Endothelial cell of umbilical vein (primary cell): Measurements from ENCODE around the gene DNAH11. TPM values are rescaled to one million over a fixed set of nuclear protein-coding genes. Genes with fewer than 3 reads are reported as not detected.

Experiments used
- BruUV-seq: library from RNA; stranded (reverse); fragments of 400-500 nt; replicated peaks from 2 replicates; lab custom pipeline; 2021; lab: Mats Ljungman, UMichigan
- CTCF ChIA-PET: fragments of 300-600, 350-600 bp; sonication (Branson Sonifier 250); formaldehyde crosslinking; loops from one replicate; lab custom pipeline; 2021; ENCODE audit warnings: antibody characterized with exemption, inconsistent platforms; lab: Charles Lee
- POLR2A ChIA-PET: fragments of 300-600, 350-600 bp; sonication (Branson Sonifier 250); formaldehyde crosslinking; loops from one replicate; lab custom pipeline; 2021; ENCODE audit warnings: antibody characterized with exemption, inconsistent platforms; lab: Charles Lee
- DNase-seq: peaks from one replicate; pipeline ENCODE4 v3.0.0-alpha.2; 2011; ENCODE audit warnings: low read depth, low spot score
- FAIRE-seq: peaks from 2 replicates; lab custom pipeline; 2011; peaks lifted over from hg19 to GRCh38; lab: Jason Lieb, UNC
- H2AFZ ChIP-seq: 2 replicates; pipeline ENCODE4 v1.6.0; 2012; ENCODE audit warnings: low read depth, low read length, control low read depth, inconsistent platforms
- H3K27ac ChIP-seq: 2 replicates; pipeline ENCODE4 v1.5.1; 2011; ENCODE audit warnings: low read depth, mild to moderate bottlenecking, control low read depth, low read length, moderate library complexity; ENCODE audit not compliant: insufficient read depth
- H3K27me3 ChIP-seq, 2 experiments: 2 replicates each; pipeline versions ENCODE4 v1.6.0 to v1.6.1; 2011; ENCODE audit warnings: low read length in 2 of 2, mixed read lengths in 1 of 2; ENCODE audit not compliant: control insufficient read depth in 2 of 2, insufficient read depth in 2 of 2
- H3K36me3 ChIP-seq, 2 experiments: 2 replicates in 1 of 2; 3 replicates in 1 of 2; pipeline ENCODE4 v1.5.1; 2011; ENCODE audit warnings: low read length in 2 of 2, mild to moderate bottlenecking in 1 of 2, moderate library complexity in 1 of 2; ENCODE audit not compliant: control insufficient read depth in 2 of 2, insufficient read depth in 2 of 2; ENCODE audit errors: extremely low read depth in 1 of 2
- H3K4me1 ChIP-seq: 3 replicates; pipeline ENCODE4 v1.5.1; 2011; ENCODE audit warnings: mild to moderate bottlenecking, low read length; ENCODE audit not compliant: control insufficient read depth, insufficient read depth; ENCODE audit errors: extremely low read depth
- H3K4me2 ChIP-seq: 2 replicates; pipeline ENCODE4 v1.6.1; 2011; ENCODE audit warnings: low read length, control low read depth, mixed read lengths; ENCODE audit not compliant: insufficient read depth
- H3K4me3 ChIP-seq, 3 experiments: fragments of 200-600 bp in 1 of 3; sonication (generic), shearing (Covaris generic) in 1 of 3; replicated peaks in 1 of 3; 2 replicates each; pipeline ENCODE4 v1.5.1; 2011 to 2016; ENCODE audit warnings: control low read depth in 3 of 3, low read length in 3 of 3, mild to moderate bottlenecking in 2 of 3, inconsistent platforms in 1 of 3, low read depth in 1 of 3, moderate library complexity in 1 of 3; ENCODE audit not compliant: insufficient read depth in 1 of 3
- H3K79me2 ChIP-seq: 2 replicates; pipeline ENCODE4 v1.6.0; 2012; ENCODE audit warnings: low read length, inconsistent platforms; ENCODE audit not compliant: control insufficient read depth, insufficient read depth
- H3K9ac ChIP-seq: replicated peaks from 2 replicates; pipeline ENCODE3; 2011; ENCODE audit warnings: low read length, control low read depth; ENCODE audit not compliant: insufficient read depth; ENCODE audit errors: extremely low read depth
- H3K9me1 ChIP-seq: replicated peaks from 3 replicates; pipeline ENCODE4 v1.6.0; 2011; ENCODE audit warnings: mild to moderate bottlenecking, low read length; ENCODE audit not compliant: control insufficient read depth, insufficient read depth; ENCODE audit errors: extremely low read depth
- H3K9me3 ChIP-seq: replicated peaks from 2 replicates; pipeline ENCODE4 v1.5.1; 2012; ENCODE audit warnings: low read length, inconsistent platforms; ENCODE audit not compliant: control insufficient read depth, insufficient read depth
- H4K20me1 ChIP-seq: replicated peaks from 2 replicates; pipeline ENCODE3; 2011; ENCODE audit warnings: mild to moderate bottlenecking, low read length; ENCODE audit not compliant: control insufficient read depth, insufficient read depth; ENCODE audit errors: extremely low read depth
- CTCF ChIP-seq, 2 donors: IDR thresholded peaks; 1 replicate in 1 of 2; 2 replicates in 1 of 2; pipeline ENCODE4 v1.5.1; 2011; ENCODE audit warnings: low read length in 2 of 2, mild to moderate bottlenecking in 2 of 2, moderate library complexity in 2 of 2, control low read depth in 1 of 2, inconsistent platforms in 1 of 2, low read depth in 1 of 2; ENCODE audit not compliant: insufficient read depth in 1 of 2; ENCODE audit errors: extremely low read depth in 1 of 2
- FOS ChIP-seq: IDR thresholded peaks from 2 replicates; pipeline ENCODE4 v1.6.1; 2011; ENCODE audit warnings: mild to moderate bottlenecking, low read length, moderate library complexity, borderline replicate concordance; ENCODE audit not compliant: insufficient read depth
- GATA2 ChIP-seq: IDR thresholded peaks from 2 replicates; pipeline ENCODE4 v1.7.0; 2011; ENCODE audit warnings: low read depth, mild to moderate bottlenecking, moderate library complexity, mixed read lengths, low read length; ENCODE audit not compliant: insufficient read length, insufficient read depth
- MAX ChIP-seq: IDR thresholded peaks from 2 replicates; pipeline ENCODE4 v1.6.1; 2011; ENCODE audit not compliant: insufficient read depth, insufficient read length
- MYC ChIP-seq: IDR thresholded peaks from one replicate; pipeline ENCODE4 v1.6.1; 2011; ENCODE audit warnings: mild to moderate bottlenecking, low read depth, low read length
- POLR2A ChIP-seq: IDR thresholded peaks from 2 replicates; pipeline ENCODE4 v1.6.1; 2012; ENCODE audit warnings: low read depth, mild to moderate bottlenecking, control low read depth, low read length
- POLR2AphosphoS5 ChIP-seq: IDR thresholded peaks from 2 replicates; pipeline ENCODE4 v1.6.1; 2012; ENCODE audit warnings: low read depth, mild to moderate bottlenecking, control low read depth, low read length, moderate library complexity; ENCODE audit not compliant: insufficient read depth
- dilution Hi-C: fragments of 300-500 bp; cut with MboI; formaldehyde crosslinking; loops from one replicate; pipeline ENCODE4 v1.15.0; 2019; ENCODE audit warnings: low sequenced_read_pairs; ENCODE audit not compliant: extremely low pct_ligation_motif_present
- intact Hi-C: fragments of 100-400 bp; cut with micrococcal nuclease; formaldehyde crosslinking; loops from one replicate; pipeline ENCODE4 v1.10.0; 2022
- polyA plus RNA-seq, 4 experiments: library from polyadenylated mRNA; depleted of rRNA in 3 of 4; stranded (reverse) in 3 of 4; unstranded in 1 of 4; fragments of >200 nt; gene quantifications; 2 replicates each; pipeline versions ENCODE4 v1.2.1 to v1.2.3, GENCODE V29; 2011 to 2012; ENCODE audit warnings: missing spikeins in 1 of 4
- total RNA-seq: library from RNA; stranded (reverse); gene quantifications from 2 replicates; pipeline ENCODE4 v1.2.3, GENCODE V29; 2021

DNAH11 gene
- total and polyA plus RNA-seq, 2 donors (not counting 3 experiments of a cell fraction or from before 2014, with no cell fraction given): 0.69 to 0.91 TPM

- no peak overlapping the region for H2AFZ ChIP-seq
- no peak for FAIRE-seq
- H3K4me2 ChIP-seq: no peak overlapping the region
- no peak for DNase-seq
- ChIA-PET POLR2A (no interaction called here), CTCF (interaction anchor here (1.2 kb wide), 1 partner anchor 23 kb away, joined by 3 read pairs; no protein-coding TSS in a partner anchor)
- no TSS peak for BruUV-seq
- intact Hi-C loops (no loop called here), dilution Hi-C loops (no loop called here)
- no peak for TF ChIP-seq CTCF (IDR thresholded peaks at IDR 0.05; ENCODE audit: extremely low read depth in 1 of 2, insufficient read depth in 1 of 2, low read depth in 1 of 2, low read length in 2 of 2)
- no peak for TF ChIP-seq FOS
- TF ChIP-seq GATA2: no peak
- TF ChIP-seq MAX: no peak
- TF ChIP-seq MYC: no peak
- TF ChIP-seq POLR2A: no peak
- no peak for TF ChIP-seq POLR2AphosphoS5
- H4K20me1 ChIP-seq: no peaks in the 10 kb centered on the region
- H3K9me1 ChIP-seq: no peaks in the 10 kb centered on the region
- no peaks in the 10 kb centered on the region for H3K9me3 ChIP-seq
- H3K9ac ChIP-seq: no peak overlapping the region
- no peaks in the 10 kb centered on the region for H3K79me2 ChIP-seq
- no peaks in the 10 kb centered on the region for H3K27me3 ChIP-seq
- H3K4me1 ChIP-seq: no peaks in the 10 kb centered on the region
- H3K36me3 ChIP-seq: no peaks in the 10 kb centered on the region
- H3K27ac ChIP-seq: no peak overlapping the region
- no peak overlapping the region for H3K4me3 ChIP-seq
Measured at GRCh38 chr7:21749378-21749777, 206.5 kb downstream of the DNAH11 start.
